NCI-H510A (cell line): ENCODE data around the gene KIZ.

Source experiments
- DNase-seq: peaks from one replicate; lab custom pipeline; 2025; lab: John Stamatoyannopoulos, UW

KIZ gene

DNA sequence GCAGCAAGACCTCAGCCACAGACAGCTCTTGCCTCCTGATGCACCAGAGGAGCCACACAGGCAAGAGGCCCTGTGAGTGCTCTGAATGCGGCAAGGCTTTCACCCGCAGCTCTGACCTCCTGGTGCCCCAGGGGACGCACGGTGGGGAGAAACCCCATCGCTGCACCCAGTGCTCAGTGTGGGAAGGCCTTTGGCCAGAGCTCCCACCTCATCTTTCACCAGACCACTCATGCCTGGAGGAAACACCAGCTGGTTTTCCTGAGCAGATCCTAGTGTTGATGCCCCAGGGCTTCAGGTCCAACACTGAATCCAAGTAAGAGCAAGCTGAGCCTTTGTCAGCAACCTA lies 140.3 kb downstream of the KIZ start:
- DNase-seq, result no peak

GRCh38 chr20:21269772-21270171 lies 143.9 kb downstream of the KIZ start:
- DNase-seq, result no peak

- no peak for DNase-seq
Observed at GRCh38 chr20:21270806-21271205, 144.9 kb downstream of the KIZ start.

DNA sequence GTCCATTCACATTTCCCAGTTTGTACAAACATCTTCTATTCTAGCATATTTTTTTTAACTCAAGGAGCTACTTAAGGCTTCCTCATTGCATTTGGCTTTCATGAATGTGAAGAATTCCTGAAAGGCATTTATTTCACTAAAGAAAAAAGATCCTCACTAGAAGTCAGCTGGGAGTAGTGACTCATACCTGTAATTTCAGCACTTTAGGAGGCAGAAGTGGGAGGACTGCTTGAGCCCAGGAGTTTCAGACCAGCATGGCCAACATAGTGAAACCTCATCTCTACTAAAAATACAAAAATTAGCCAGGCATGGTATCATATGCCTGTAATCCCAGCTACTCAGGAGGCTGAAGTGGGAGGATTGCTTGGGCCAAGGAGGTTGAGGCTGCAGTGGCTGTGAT lies 146.4 kb downstream of the KIZ start:
- no peak for DNase-seq

GRCh38 chr20:21272679-21273078 lies 146.8 kb downstream of the KIZ start:
- no peak for DNase-seq

DNA sequence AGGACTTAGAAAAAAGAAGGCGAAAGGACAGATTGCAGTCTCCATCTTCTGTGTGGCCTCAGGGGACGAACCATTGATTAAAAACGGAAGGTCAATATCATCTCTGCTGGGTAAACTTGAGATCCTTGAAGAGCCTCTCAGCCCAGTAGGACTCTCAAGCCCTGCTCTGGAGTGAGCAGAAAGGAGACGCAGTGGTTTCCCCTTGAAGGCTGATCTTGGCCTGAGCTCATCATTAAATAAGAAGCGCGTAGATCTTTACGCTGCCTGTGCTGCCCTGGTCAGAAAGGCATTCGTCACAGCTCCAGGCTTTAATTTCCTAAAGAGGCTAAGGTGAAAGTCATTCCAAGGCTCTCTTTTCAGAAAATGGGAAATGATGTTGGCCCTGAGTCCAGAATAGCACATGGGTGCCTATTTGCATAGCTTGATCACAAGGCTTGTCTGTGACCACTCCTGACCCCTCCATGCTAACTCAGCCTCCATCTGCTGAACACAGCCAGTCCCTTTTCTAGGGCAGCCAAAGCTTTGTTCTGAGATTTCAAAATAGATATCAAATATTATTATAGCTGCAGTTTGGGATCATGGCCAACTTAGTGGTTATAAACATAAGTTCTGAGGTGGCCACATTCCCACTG lies 148.0 kb downstream of the KIZ start:
- no peak for DNase-seq

- DNase-seq, result no peak
Observed at GRCh38 chr20:21278829-21279228, 152.9 kb downstream of the KIZ start.

- DNase-seq, result no peak
Observed at GRCh38 chr20:21279706-21280521, 154.0 kb downstream of the KIZ start.

- no peak for DNase-seq
Observed at GRCh38 chr20:21280522-21281016, 154.7 kb downstream of the KIZ start.

GRCh38 chr20:21286775-21287174 lies 160.9 kb downstream of the KIZ start:
- DNase-seq, result no peak

- no peak for DNase-seq
Observed at GRCh38 chr20:21288587-21289370, 162.9 kb downstream of the KIZ start.

GRCh38 chr20:21289651-21290050 lies 163.8 kb downstream of the KIZ start:
- DNase-seq, result no peak

DNA sequence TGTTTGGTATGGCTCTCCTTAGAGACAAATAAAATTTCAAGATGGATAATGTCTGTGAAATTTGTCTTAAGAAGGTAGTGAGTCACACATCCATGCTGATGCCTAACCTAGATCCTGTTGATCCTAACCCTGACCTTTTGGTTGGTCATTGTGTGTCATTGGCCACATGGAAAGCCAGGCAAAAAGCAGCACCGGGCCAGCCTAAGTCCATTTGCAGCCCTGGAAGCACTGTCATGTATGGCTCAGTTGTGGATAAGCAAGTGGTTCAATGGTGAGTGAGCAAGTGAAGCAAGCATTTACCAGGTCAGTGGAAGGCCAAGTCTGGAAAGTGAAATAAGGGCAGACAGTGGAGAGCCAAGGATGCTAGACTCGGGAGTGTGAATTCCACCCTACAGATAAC lies 165.1 kb downstream of the KIZ start:
- no peak for DNase-seq

GRCh38 chr20:21294755-21295154 lies 168.9 kb downstream of the KIZ start:
- DNase-seq, result no peak
